H1 (cell line): ENCODE data around the gene CDH26. TPM values are rescaled to one million over a fixed set of nuclear protein-coding genes. Genes with fewer than 3 reads are reported as not detected.

ENCODE experiments used
- CTCF ChIA-PET: fragments of 300-600 bp; sonication (Branson Sonifier 250); formaldehyde crosslinking; loops from one replicate; lab custom pipeline; 2021; ENCODE audit not compliant: partially characterized antibody; lab: Charles Lee
- POLR2A ChIA-PET: fragments of 300-600 bp; sonication (Branson Sonifier 250); formaldehyde crosslinking; loops from one replicate; lab custom pipeline; 2021; ENCODE audit warnings: inconsistent platforms; ENCODE audit not compliant: partially characterized antibody; lab: Charles Lee
- DNase-seq, 2 experiments: peaks; one replicate each; pipeline versions ENCODE4 v3.0.0 to v3.0.0-alpha.2; 2010 to 2022; ENCODE audit warnings: low spot score in 2 of 2, low read depth in 1 of 2, mixed read lengths in 1 of 2
- FAIRE-seq: peaks from 2 replicates; lab custom pipeline; 2011; peaks lifted over from hg19 to GRCh38; lab: Jason Lieb, UNC
- H2AFZ ChIP-seq: 2 replicates; pipeline ENCODE4 v1.8.1; 2012; ENCODE audit warnings: low read length, inconsistent platforms
- H2AK5ac ChIP-seq: 2 replicates; pipeline ENCODE4 v1.6.1; 2013; ENCODE audit warnings: low read depth, low read length
- H2BK120ac ChIP-seq: replicated peaks from 2 replicates; pipeline ENCODE3; 2013; ENCODE audit warnings: low read depth, low read length, inconsistent platforms
- H2BK12ac ChIP-seq: 2 replicates; pipeline ENCODE4 v1.6.1; 2013; ENCODE audit warnings: low read depth, low read length
- H2BK15ac ChIP-seq: 2 replicates; pipeline ENCODE4 v1.6.1; 2013; ENCODE audit warnings: low read length
- H2BK20ac ChIP-seq: 2 replicates; pipeline ENCODE4 v1.6.1; 2013; ENCODE audit warnings: low read length
- H2BK5ac ChIP-seq: 2 replicates; pipeline ENCODE4 v1.6.1; 2013; ENCODE audit warnings: low read depth, low read length
- H3K14ac ChIP-seq: 2 replicates; pipeline ENCODE4 v1.6.1; 2013; ENCODE audit warnings: inconsistent platforms; ENCODE audit not compliant: insufficient read length
- H3K18ac ChIP-seq: 2 replicates; pipeline ENCODE4 v1.6.1; 2013; ENCODE audit warnings: low read length; ENCODE audit errors: extremely low read depth
- H3K23ac ChIP-seq: 2 replicates; pipeline ENCODE4 v1.6.1; 2013; ENCODE audit warnings: inconsistent platforms; ENCODE audit not compliant: insufficient read length
- H3K23me2 ChIP-seq: 2 replicates; pipeline ENCODE4 v1.6.1; 2013; ENCODE audit warnings: low read depth, low read length
- H3K27ac ChIP-seq: 2 replicates; pipeline ENCODE4 v1.6.1; 2011; ENCODE audit warnings: low read depth, low read length, inconsistent platforms
- H3K27me3 ChIP-seq, 4 experiments: replicated peaks in 1 of 4; 1 replicate in 1 of 4; 2 replicates in 3 of 4; pipeline versions ENCODE4 v1.6.1 to v1.8.1; 2011 to 2013; ENCODE audit warnings: low read length in 3 of 4, mild to moderate bottlenecking in 3 of 4, inconsistent platforms in 2 of 4, mixed read lengths in 2 of 4, moderate library complexity in 1 of 4; ENCODE audit not compliant: control insufficient read depth in 3 of 4, insufficient read depth in 3 of 4; ENCODE audit errors: extremely low read depth in 1 of 4
- H3K36me3 ChIP-seq, 4 experiments: 2 replicates each; pipeline versions ENCODE4 v1.6.1 to v1.8.1; 2011 to 2013; ENCODE audit warnings: mild to moderate bottlenecking in 4 of 4, low read length in 3 of 4, moderate library complexity in 2 of 4, control low read depth in 1 of 4, inconsistent platforms in 1 of 4; ENCODE audit not compliant: insufficient read depth in 4 of 4, control insufficient read depth in 2 of 4
- H3K4ac ChIP-seq: replicated peaks from 2 replicates; pipeline ENCODE3; 2013; ENCODE audit warnings: low read length, low read depth, mixed read lengths, inconsistent platforms; ENCODE audit not compliant: insufficient read length
- H3K4me1 ChIP-seq, 4 experiments: replicated peaks in 1 of 4; 1 replicate in 1 of 4; 2 replicates in 3 of 4; pipeline versions ENCODE4 v1.6.1 to v1.8.1; 2011 to 2013; ENCODE audit warnings: low read length in 3 of 4, inconsistent platforms in 2 of 4, mixed read lengths in 1 of 4; ENCODE audit not compliant: insufficient read depth in 4 of 4, control insufficient read depth in 3 of 4
- H3K4me2 ChIP-seq, 2 experiments: 2 replicates each; pipeline versions ENCODE4 v1.6.1 to v1.8.1; 2011 to 2013; ENCODE audit warnings: low read depth in 2 of 2, low read length in 2 of 2, control low read depth in 1 of 2, inconsistent platforms in 1 of 2, mild to moderate bottlenecking in 1 of 2; ENCODE audit not compliant: insufficient read depth in 1 of 2
- H3K4me3 ChIP-seq, 4 experiments: fragments of 200-600, 300-600 bp in 1 of 4; sonication (generic), shearing (Covaris generic), sonication (Bioruptor Twin) in 1 of 4; 2 replicates each; pipeline versions ENCODE4 v1.5.1 to v1.8.1; 2011 to 2016; ENCODE audit warnings: low read length in 4 of 4, low read depth in 3 of 4, control low read depth in 2 of 4, inconsistent platforms in 2 of 4, mild to moderate bottlenecking in 2 of 4, mixed read lengths in 1 of 4, moderate library complexity in 1 of 4; ENCODE audit not compliant: insufficient read depth in 2 of 4; ENCODE audit errors: extremely low read depth in 1 of 4
- H3K56ac ChIP-seq: replicated peaks from 2 replicates; pipeline ENCODE3; 2013; ENCODE audit warnings: low read depth, mild to moderate bottlenecking, mixed read lengths, low read length, inconsistent platforms; ENCODE audit not compliant: insufficient read length
- H3K79me1 ChIP-seq: 2 replicates; pipeline ENCODE4 v1.6.1; 2013; ENCODE audit warnings: low read depth, low read length, control low read depth
- H3K79me2 ChIP-seq, 2 experiments: 2 replicates each; pipeline versions ENCODE4 v1.6.1 to v1.8.1; 2012 to 2013; ENCODE audit warnings: low read length in 2 of 2, mild to moderate bottlenecking in 2 of 2, inconsistent platforms in 1 of 2; ENCODE audit not compliant: insufficient read depth in 2 of 2, control insufficient read depth in 1 of 2
- H3K9ac ChIP-seq, 4 experiments: replicated peaks in 1 of 4; 1 replicate in 1 of 4; 2 replicates in 3 of 4; pipeline versions ENCODE4 v1.6.1 to v1.8.1; 2011 to 2013; ENCODE audit warnings: low read depth in 3 of 4, low read length in 3 of 4, control low read depth in 2 of 4, mild to moderate bottlenecking in 2 of 4, moderate library complexity in 2 of 4, inconsistent platforms in 1 of 4; ENCODE audit errors: extremely low read depth in 1 of 4
- H3K9me3 ChIP-seq, 2 experiments: 2 replicates each; pipeline versions ENCODE4 v1.6.1 to v1.8.1; 2012 to 2013; ENCODE audit warnings: mild to moderate bottlenecking in 2 of 2, moderate library complexity in 2 of 2, control low read depth in 1 of 2, inconsistent platforms in 1 of 2, low read depth in 1 of 2, low read length in 1 of 2, mixed read lengths in 1 of 2; ENCODE audit not compliant: insufficient read depth in 2 of 2
- H4K20me1 ChIP-seq, 2 experiments: replicated peaks in 1 of 2; 2 replicates each; pipeline versions ENCODE3 to v1.8.1; 2011 to 2013; ENCODE audit warnings: inconsistent platforms in 2 of 2, low read length in 2 of 2, mild to moderate bottlenecking in 1 of 2; ENCODE audit not compliant: insufficient read depth in 2 of 2, control insufficient read depth in 1 of 2
- H4K5ac ChIP-seq: 2 replicates; pipeline ENCODE4 v1.6.1; 2013; ENCODE audit warnings: low read length, low read depth, mixed read lengths, inconsistent platforms; ENCODE audit not compliant: insufficient read length
- H4K8ac ChIP-seq: 2 replicates; pipeline ENCODE4 v1.8.0; 2013; ENCODE audit warnings: mild to moderate bottlenecking, moderate library complexity, low read length, inconsistent platforms; ENCODE audit not compliant: insufficient read depth; ENCODE audit errors: extremely low read depth
- H4K91ac ChIP-seq: replicated peaks from 2 replicates; pipeline ENCODE3; 2013; ENCODE audit warnings: low read length, mixed read lengths, inconsistent platforms; ENCODE audit not compliant: insufficient read length
- ATF3 ChIP-seq: IDR thresholded peaks from 2 replicates; pipeline ENCODE4 v1.6.1; 2011; ENCODE audit warnings: low read depth, mild to moderate bottlenecking, low read length; ENCODE audit not compliant: insufficient read depth
- CTCF ChIP-seq, 3 experiments: IDR thresholded peaks; 1 replicate in 2 of 3; 2 replicates in 1 of 3; pipeline versions ENCODE4 v1.5.1 to v1.6.1; 2011; ENCODE audit warnings: low read length in 3 of 3, mild to moderate bottlenecking in 3 of 3, inconsistent platforms in 2 of 3, low read depth in 1 of 3, moderate library complexity in 1 of 3; ENCODE audit not compliant: insufficient read depth in 1 of 3; ENCODE audit errors: control extremely low read depth in 1 of 3
- GTF2F1 ChIP-seq: IDR thresholded peaks from 2 replicates; pipeline ENCODE4 v1.6.1; 2012; ENCODE audit warnings: low read depth, low read length, improper control_type of control experiment, borderline replicate concordance
- PHF8 ChIP-seq: fragments of 200-600 bp; sonication (generic); conservative IDR thresholded peaks from 2 replicates; pipeline ENCODE4 v1.7.1; 2012; ENCODE audit warnings: low read depth, mild to moderate bottlenecking, inconsistent platforms, low read length, moderate library complexity
- RAD21 ChIP-seq, 2 experiments: IDR thresholded peaks in 1 of 2; conservative IDR thresholded peaks in 1 of 2; 2 replicates each; pipeline ENCODE4 v1.6.1; 2011; ENCODE audit warnings: low read depth in 2 of 2, low read length in 2 of 2, improper control_type of control experiment in 1 of 2, inconsistent platforms in 1 of 2, mild to moderate bottlenecking in 1 of 2, moderate library complexity in 1 of 2
- RNF2 ChIP-seq: fragments of 200-900, 300-1000 bp; sonication (generic); IDR thresholded peaks from 2 replicates; pipeline ENCODE4 v1.7.1; 2016; ENCODE audit warnings: borderline replicate concordance, low read depth, mild to moderate bottlenecking, antibody characterized with exemption, low read length; ENCODE audit not compliant: poor library complexity, severe bottlenecking; ENCODE audit errors: missing control alignments
- TBP ChIP-seq: IDR thresholded peaks from 2 replicates; pipeline ENCODE4 v1.6.1; 2011; ENCODE audit warnings: low read depth, low read length, improper control_type of control experiment
- USF2 ChIP-seq: IDR thresholded peaks from 2 replicates; pipeline ENCODE4 v1.6.1; 2011; ENCODE audit warnings: low read length, improper control_type of control experiment
- WGBS, 2 experiments: shearing (Covaris generic) in 1 of 2; methylation state at CpG; one replicate each; pipeline versions ENCODE4 v1.1.6 to v1.1.7; 2013 to 2015; ENCODE audit warnings: low lambda C conversion rate in 2 of 2, mixed read lengths in 2 of 2, inconsistent platforms in 1 of 2, low coverage in 1 of 2, missing lambda C conversion rate in 1 of 2; ENCODE audit not compliant: insufficient replicate concordance in 2 of 2, insufficient coverage in 1 of 2, insufficient read length in 1 of 2; ENCODE audit errors: extremely low coverage in 1 of 2, missing lambda C conversion rate in 1 of 2; 5-methylcytosine and 5-hydroxymethylcytosine counted together
- polyA plus RNA-seq, 7 experiments: library from polyadenylated mRNA; depleted of rRNA in 3 of 7; stranded (reverse) in 5 of 7; unstranded in 2 of 7; fragments of >200 nt in 5 of 7; fragments of 200-250 nt in 2 of 7; gene quantifications; 1 replicate in 5 of 7; 2 replicates in 1 of 7; 4 replicates in 1 of 7; pipeline versions ENCODE4 v1.2.1 to v1.2.3, GENCODE V29; 2011 to 2013; ENCODE audit warnings: missing spikeins in 2 of 7, mixed read lengths in 2 of 7
- total RNA-seq: library from RNA; stranded (reverse); fragmentation: NEBNext Ultra II Directional; extraction: Animal tissue kit (Norgen Biotek cat#: 25700); gene quantifications from 2 replicates; pipeline ENCODE4 v1.2.1, GENCODE V29; 2021

The CDH26 gene
- total and polyA plus RNA-seq, 2 of the 8 experiments (the other 6 are each of a cell fraction or from before 2014, with no cell fraction given): 1.5 to 1.7 TPM

- Histone ChIP-seq H2BK120ac (no peak overlapping the region), H2BK20ac (no peak overlapping the region), H3K4ac (no peak overlapping the region), H4K5ac (no peak overlapping the region), H4K8ac (no peak overlapping the region), H3K18ac (no peak overlapping the region), H3K56ac (no peak overlapping the region), H2BK5ac (no peak overlapping the region), H3K27me3 (no peaks in the 10 kb centered on the region), H3K79me1 (no peaks in the 10 kb centered on the region), H3K36me3 (no peaks in the 10 kb centered on the region), H4K20me1 (no peaks in the 10 kb centered on the region), H3K27ac (no peak overlapping the region), H2AK5ac (no peak overlapping the region), H4K91ac (no peak overlapping the region), H3K4me3 (no peak overlapping the region), H3K79me2 (no peaks in the 10 kb centered on the region), H3K4me2 (no peak overlapping the region), H2AFZ (no peak overlapping the region), H3K23ac (no peak overlapping the region), H3K9ac (no peak overlapping the region), H2BK12ac (no peak overlapping the region), H2BK15ac (no peak overlapping the region), H3K14ac (no peak overlapping the region), H3K4me1 (peaks cover 0 to 6% (median under 1%) of the 10 kb centered on the region in 4 experiments; a peak in 2 of 7 replicates), H3K23me2 (no peaks in the 10 kb centered on the region), H3K9me3 (no peaks in the 10 kb centered on the region)
- ChIA-PET CTCF (interaction anchor here (0.7 kb wide), 1 partner anchor 12 kb away, joined by 3 read pairs; no protein-coding TSS in a partner anchor), POLR2A (no interaction called here)
- no peak for FAIRE-seq
- 89% methylated on average over 4 of the region's 4 CpGs; no CpG with 5 or more reads in 1 of the 2 experiments for WGBS, 2 experiments
- DNase-seq: no peak
- no peak for TF ChIP-seq RAD21 (IDR thresholded peaks at IDR 0.05 in 1 of 2, conservative IDR thresholded peaks at IDR 0.05 in 1 of 2; ENCODE audit: low read depth in 2 of 2, low read length in 2 of 2)
- no peak for TF ChIP-seq PHF8
- TF ChIP-seq RNF2: no peak
- TF ChIP-seq USF2: no peak
- TF ChIP-seq CTCF (IDR thresholded peaks at IDR 0.05; ENCODE audit: control extremely low read depth in 1 of 3, insufficient read depth in 1 of 3, low read depth in 1 of 3, low read length in 3 of 3): no peak
- no peak for TF ChIP-seq GTF2F1
- no peak for TF ChIP-seq ATF3
- no peak for TF ChIP-seq TBP
Observed at GRCh38 chr20:59984541-59984940, 26.3 kb downstream of the CDH26 start.
